MM.1S (cell line): ENCODE data around the gene ATF2.

ENCODE experiments used
- DNase-seq: peaks from one replicate; pipeline ENCODE4 v3.0.0-alpha.2; 2015
- H2AFZ ChIP-seq: fragments of 300-600 bp; sonication (generic); 2 replicates; pipeline ENCODE4 v1.6.0; 2016; ENCODE audit warnings: antibody characterized with exemption, low read length
- H3F3A ChIP-seq: fragments of 300-600 bp; sonication (generic); 2 replicates; pipeline ENCODE4 v1.6.1; 2016; ENCODE audit warnings: mild to moderate bottlenecking, antibody characterized with exemption, low read length, moderate library complexity, mixed read lengths; ENCODE audit not compliant: insufficient read depth
- H3K27ac ChIP-seq: fragments of 300-600 bp; sonication (generic); 2 replicates; pipeline ENCODE4 v1.5.1; 2016; ENCODE audit warnings: mild to moderate bottlenecking, low read length
- H3K27me3 ChIP-seq: fragments of 300-600 bp; sonication (generic); replicated peaks from 2 replicates; pipeline ENCODE4 v1.6.0; 2016; ENCODE audit warnings: low read length; ENCODE audit not compliant: insufficient read depth
- H3K36me3 ChIP-seq: fragments of 300-600 bp; sonication (generic); replicated peaks from 2 replicates; pipeline ENCODE4 v1.6.1; 2016; ENCODE audit warnings: mild to moderate bottlenecking, low read length, mixed read lengths; ENCODE audit not compliant: insufficient read depth
- H3K4me1 ChIP-seq: fragments of 300-600 bp; sonication (generic); 2 replicates; pipeline ENCODE4 v1.6.1; 2016; ENCODE audit warnings: low read length, mixed read lengths
- H3K4me2 ChIP-seq: fragments of 300-600 bp; sonication (generic); 2 replicates; pipeline ENCODE4 v1.6.0; 2016; ENCODE audit warnings: low read depth, low read length
- H3K4me3 ChIP-seq: fragments of 300-600 bp; sonication (generic); 2 replicates; pipeline ENCODE4 v1.5.1; 2016; ENCODE audit warnings: low read length, mixed read lengths
- H3K79me2 ChIP-seq: fragments of 300-600 bp; sonication (generic); 2 replicates; pipeline ENCODE4 v1.6.1; 2016; ENCODE audit warnings: mixed run types, low read length, mixed read lengths
- H3K9ac ChIP-seq: fragments of 300-600 bp; sonication (generic); 2 replicates; pipeline ENCODE4 v1.6.1; 2016; ENCODE audit warnings: low read length, mixed read lengths
- H3K9me2 ChIP-seq: fragments of 300-600 bp; sonication (generic); replicated peaks from 2 replicates; pipeline ENCODE4 v1.6.1; 2016; ENCODE audit warnings: mild to moderate bottlenecking, low read length, mixed read lengths; ENCODE audit not compliant: insufficient read depth
- H3K9me3 ChIP-seq: fragments of 300-600 bp; sonication (generic); replicated peaks from 2 replicates; pipeline ENCODE4 v1.6.1; 2016; ENCODE audit warnings: mild to moderate bottlenecking, low read length, mixed read lengths; ENCODE audit not compliant: insufficient read depth
- H4K20me1 ChIP-seq: fragments of 300-600 bp; sonication (generic); 2 replicates; pipeline ENCODE4 v1.6.1; 2016; ENCODE audit warnings: mild to moderate bottlenecking, low read length, moderate library complexity, mixed read lengths; ENCODE audit not compliant: insufficient read depth
- EZH2 ChIP-seq: fragments of 300-600 bp; sonication (generic); optimal IDR thresholded peaks from 2 replicates; pipeline ENCODE3; 2017; ENCODE audit warnings: low read depth, mild to moderate bottlenecking, antibody characterized with exemption, low read length, mixed read lengths
- EZH2phosphoT487 ChIP-seq: fragments of 300-600 bp; sonication (generic); IDR thresholded peaks from 2 replicates; pipeline ENCODE4 v1.6.1; 2018; ENCODE audit warnings: antibody characterized with exemption, low read length
- TF ChIP-seq, protein P1 (sequence below): fragments of 300-600 bp; sonication (generic); IDR thresholded peaks from 2 replicates; pipeline ENCODE4 v1.5.1; 2016; ENCODE audit warnings: antibody characterized with exemption, low read length, mixed read lengths

Gene ATF2, protein sequence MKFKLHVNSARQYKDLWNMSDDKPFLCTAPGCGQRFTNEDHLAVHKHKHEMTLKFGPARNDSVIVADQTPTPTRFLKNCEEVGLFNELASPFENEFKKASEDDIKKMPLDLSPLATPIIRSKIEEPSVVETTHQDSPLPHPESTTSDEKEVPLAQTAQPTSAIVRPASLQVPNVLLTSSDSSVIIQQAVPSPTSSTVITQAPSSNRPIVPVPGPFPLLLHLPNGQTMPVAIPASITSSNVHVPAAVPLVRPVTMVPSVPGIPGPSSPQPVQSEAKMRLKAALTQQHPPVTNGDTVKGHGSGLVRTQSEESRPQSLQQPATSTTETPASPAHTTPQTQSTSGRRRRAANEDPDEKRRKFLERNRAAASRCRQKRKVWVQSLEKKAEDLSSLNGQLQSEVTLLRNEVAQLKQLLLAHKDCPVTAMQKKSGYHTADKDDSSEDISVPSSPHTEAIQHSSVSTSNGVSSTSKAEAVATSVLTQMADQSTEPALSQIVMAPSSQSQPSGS

DNA sequence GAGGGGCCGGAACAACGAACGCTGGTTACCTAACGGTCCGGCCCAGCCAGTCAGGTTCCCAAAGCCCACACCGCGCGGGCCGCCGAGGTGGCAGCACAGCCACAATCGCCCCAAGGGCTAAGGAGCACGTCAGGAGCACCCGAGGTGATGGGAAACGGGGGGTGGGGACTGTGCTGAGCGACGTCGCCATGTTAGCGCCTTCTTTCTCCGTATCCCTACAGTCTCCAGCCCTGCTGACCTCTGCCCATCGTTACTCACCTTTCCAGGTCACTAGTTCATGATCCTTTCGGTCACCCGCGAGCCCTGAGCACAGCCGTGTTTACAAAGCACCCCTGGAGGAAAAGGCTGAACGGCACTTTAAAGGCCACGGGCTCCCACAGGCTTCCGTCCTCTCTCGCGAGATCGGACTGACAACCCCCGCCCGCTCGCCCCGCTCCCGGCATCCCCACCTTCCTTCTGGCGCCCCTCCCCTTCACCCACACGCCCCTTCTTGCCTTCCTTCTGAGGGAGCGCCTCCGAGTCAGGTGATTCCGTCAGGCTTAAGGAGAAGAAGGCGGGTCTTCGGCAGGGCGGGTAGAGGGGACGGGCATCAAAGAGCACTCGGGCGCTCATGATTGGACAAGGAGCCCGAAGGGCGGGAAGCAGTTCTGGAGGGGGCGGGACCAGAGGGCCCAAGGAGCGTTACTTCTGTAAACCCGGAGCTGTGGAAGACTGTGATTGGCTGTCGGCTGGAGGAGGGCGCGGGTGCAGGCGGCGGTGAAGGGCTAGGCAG is at the start of gene ATF2:
Gene ATF2 (minus strand): TSS at position 412 of the 772 bp plus-strand sequence. CDS start 31,760 bp downstream, outside the sequence.
- peaks cover 9% of the 10 kb centered on the region for H3K4me1 ChIP-seq
- TF ChIP-seq, protein P1, sequence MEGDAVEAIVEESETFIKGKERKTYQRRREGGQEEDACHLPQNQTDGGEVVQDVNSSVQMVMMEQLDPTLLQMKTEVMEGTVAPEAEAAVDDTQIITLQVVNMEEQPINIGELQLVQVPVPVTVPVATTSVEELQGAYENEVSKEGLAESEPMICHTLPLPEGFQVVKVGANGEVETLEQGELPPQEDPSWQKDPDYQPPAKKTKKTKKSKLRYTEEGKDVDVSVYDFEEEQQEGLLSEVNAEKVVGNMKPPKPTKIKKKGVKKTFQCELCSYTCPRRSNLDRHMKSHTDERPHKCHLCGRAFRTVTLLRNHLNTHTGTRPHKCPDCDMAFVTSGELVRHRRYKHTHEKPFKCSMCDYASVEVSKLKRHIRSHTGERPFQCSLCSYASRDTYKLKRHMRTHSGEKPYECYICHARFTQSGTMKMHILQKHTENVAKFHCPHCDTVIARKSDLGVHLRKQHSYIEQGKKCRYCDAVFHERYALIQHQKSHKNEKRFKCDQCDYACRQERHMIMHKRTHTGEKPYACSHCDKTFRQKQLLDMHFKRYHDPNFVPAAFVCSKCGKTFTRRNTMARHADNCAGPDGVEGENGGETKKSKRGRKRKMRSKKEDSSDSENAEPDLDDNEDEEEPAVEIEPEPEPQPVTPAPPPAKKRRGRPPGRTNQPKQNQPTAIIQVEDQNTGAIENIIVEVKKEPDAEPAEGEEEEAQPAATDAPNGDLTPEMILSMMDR, result no peak
- TF ChIP-seq EZH2phosphoT487 (no peak), EZH2 (no peak)
- peak; percentile 99 for DNase-seq
- H2AFZ ChIP-seq, result peak within 1 kb of the TSS; percentile 92
- H3K9ac ChIP-seq, result peak within 1 kb of the TSS; percentile 88
- H3K9me2 ChIP-seq, result no peaks in the 10 kb centered on the region
- peak within 1 kb of the TSS; percentile 67 for H3K27ac ChIP-seq
- peaks cover 53% of the 10 kb centered on the region for H3K79me2 ChIP-seq
- peaks cover 13% of the 10 kb centered on the region; the same call in 1 of the 2 replicates for H3F3A ChIP-seq
- H3K9me3 ChIP-seq, result no peaks in the 10 kb centered on the region
- peak within 1 kb of the TSS; percentile 100 for H3K4me3 ChIP-seq
- peak within 1 kb of the TSS; percentile 78 for H3K4me2 ChIP-seq
- no peaks in the 10 kb centered on the region for H3K27me3 ChIP-seq
- H4K20me1 ChIP-seq, result no peaks in the 10 kb centered on the region
- no peaks in the 10 kb centered on the region for H3K36me3 ChIP-seq

DNA sequence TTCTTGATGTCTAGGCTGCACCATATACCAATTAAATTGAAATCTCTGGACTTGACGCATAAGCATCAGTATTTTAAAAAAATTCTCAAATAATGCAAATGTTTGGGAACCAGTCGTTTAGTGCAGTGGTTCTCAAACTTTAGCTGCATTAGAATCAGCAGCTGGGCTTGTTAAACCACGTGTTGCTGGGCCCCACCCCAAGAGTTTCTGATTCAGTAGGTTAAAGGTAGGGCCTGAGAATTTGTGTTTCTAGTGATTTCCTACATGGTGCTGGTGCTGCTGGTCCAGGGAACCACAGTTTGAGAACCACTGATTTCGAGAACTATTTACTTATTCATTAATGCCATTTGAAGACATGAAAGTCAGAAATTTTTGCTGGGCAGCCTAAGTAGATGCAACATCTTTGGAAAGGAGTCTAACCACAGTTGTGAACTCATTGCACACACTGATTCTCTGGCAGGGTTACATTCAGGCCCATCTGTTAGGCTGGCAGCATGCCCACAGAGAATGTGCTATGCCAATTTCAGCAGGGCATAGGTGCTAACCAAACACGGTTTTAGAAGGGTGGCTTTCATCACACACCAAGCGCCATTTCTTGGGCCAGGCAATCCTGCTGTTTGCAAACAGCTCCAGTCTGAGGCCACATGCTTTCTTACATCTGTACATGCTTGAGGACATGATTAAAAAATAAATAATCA is 39.9 kb upstream of the ATF2 start:
- DNase-seq, result no peak

DNA sequence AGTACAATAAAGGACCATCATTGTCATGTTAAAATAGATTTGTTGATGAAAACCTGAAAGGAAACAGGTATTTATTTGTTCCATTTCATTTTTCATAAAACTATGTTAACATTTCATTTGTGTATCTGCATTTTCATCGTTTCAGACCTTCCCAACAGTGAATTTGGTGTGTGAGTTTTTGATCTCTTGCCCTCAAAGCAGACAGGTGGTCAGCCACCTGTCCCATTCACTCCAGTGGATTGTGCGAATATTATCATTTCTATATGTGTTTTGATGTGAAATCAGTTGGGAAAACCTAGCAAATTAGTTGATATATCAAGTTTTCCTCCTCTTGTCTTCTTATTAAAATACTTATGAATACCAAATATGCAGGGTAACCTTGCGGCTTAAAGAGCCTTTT is 38.9 kb upstream of the ATF2 start:
- no peak overlapping the region for H3K27ac ChIP-seq
- H3K36me3 ChIP-seq, result no peaks in the 10 kb centered on the region
- H3K4me2 ChIP-seq, result no peak overlapping the region
- DNase-seq, result no peak
- H3K9ac ChIP-seq, result no peak overlapping the region
- no peaks in the 10 kb centered on the region for H3K27me3 ChIP-seq
- no peaks in the 10 kb centered on the region for H4K20me1 ChIP-seq
- H3K79me2 ChIP-seq, result no peaks in the 10 kb centered on the region
- no peak overlapping the region for H3K4me3 ChIP-seq
- peaks cover 12% of the 10 kb centered on the region for H3K4me1 ChIP-seq
- no peaks in the 10 kb centered on the region for H3F3A ChIP-seq
- H3K9me3 ChIP-seq, result no peaks in the 10 kb centered on the region
- no peaks in the 10 kb centered on the region for H3K9me2 ChIP-seq
- TF ChIP-seq EZH2phosphoT487, result no peak
- TF ChIP-seq EZH2, result no peak
- TF ChIP-seq, protein P1, result no peak
- H2AFZ ChIP-seq, result no peak overlapping the region

More for the DNA sequence above, 39.9 kb upstream of the ATF2 start:
- Histone ChIP-seq H3K4me1 (peaks cover 12% of the 10 kb centered on the region), H3K27ac (no peak overlapping the region), H3K9ac (no peak overlapping the region), H4K20me1 (no peaks in the 10 kb centered on the region), H3K9me2 (no peaks in the 10 kb centered on the region), H3F3A (no peaks in the 10 kb centered on the region), H3K4me2 (no peak overlapping the region), H3K9me3 (no peaks in the 10 kb centered on the region), H3K27me3 (no peaks in the 10 kb centered on the region), H2AFZ (no peak overlapping the region), H3K4me3 (no peak overlapping the region), H3K36me3 (no peaks in the 10 kb centered on the region), H3K79me2 (no peaks in the 10 kb centered on the region)
- TF ChIP-seq, protein P1, result no peak
- TF ChIP-seq EZH2phosphoT487, result no peak
- TF ChIP-seq EZH2, result no peak
